ENCODE results near the gene PCDHGA3. TPM values are rescaled to one million over a fixed set of nuclear protein-coding genes. Genes with fewer than 3 reads are reported as not detected.

The PCDHGA3 gene
- total and polyA plus RNA-seq, 2 experiments from 2014 or later, result 0.63 to 0.90 TPM

DNA sequence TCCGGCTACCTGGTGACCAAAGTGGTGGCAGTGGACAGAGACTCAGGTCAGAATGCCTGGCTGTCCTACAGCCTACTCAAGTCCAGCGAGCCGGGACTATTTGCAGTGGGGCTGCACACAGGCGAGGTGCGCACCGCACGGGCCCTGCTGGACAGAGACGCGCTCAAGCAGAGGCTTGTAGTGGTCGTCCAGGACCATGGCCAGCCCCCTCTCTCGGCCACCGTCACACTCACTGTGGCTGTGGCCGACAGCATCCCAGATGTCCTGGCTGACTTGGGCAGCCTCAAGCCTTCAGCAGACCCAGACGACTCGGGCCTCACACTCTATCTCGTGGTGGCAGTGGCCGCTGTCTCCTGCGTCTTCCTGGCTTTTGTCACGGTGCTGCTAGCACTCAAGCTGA is 13.3 kb downstream of the PCDHGA3 start:
- Mint-ChIP-seq H3K36me3 (ENCODE audit: low read depth) (peaks cover 64% of the 10 kb centered on the region), H3K4me1 (peaks cover 5% of the 10 kb centered on the region), H3K9me3 (peaks cover 65% of the 10 kb centered on the region), H3K27ac (no peak overlapping the region), H3K4me3 (no peak overlapping the region), H3K27me3 (ENCODE audit: insufficient read depth, low read depth, poor library complexity) (peaks cover 11% of the 10 kb centered on the region)
- no peak overlapping the region for H3K4me3 ChIP-seq
- TF ChIP-seq, protein P1, sequence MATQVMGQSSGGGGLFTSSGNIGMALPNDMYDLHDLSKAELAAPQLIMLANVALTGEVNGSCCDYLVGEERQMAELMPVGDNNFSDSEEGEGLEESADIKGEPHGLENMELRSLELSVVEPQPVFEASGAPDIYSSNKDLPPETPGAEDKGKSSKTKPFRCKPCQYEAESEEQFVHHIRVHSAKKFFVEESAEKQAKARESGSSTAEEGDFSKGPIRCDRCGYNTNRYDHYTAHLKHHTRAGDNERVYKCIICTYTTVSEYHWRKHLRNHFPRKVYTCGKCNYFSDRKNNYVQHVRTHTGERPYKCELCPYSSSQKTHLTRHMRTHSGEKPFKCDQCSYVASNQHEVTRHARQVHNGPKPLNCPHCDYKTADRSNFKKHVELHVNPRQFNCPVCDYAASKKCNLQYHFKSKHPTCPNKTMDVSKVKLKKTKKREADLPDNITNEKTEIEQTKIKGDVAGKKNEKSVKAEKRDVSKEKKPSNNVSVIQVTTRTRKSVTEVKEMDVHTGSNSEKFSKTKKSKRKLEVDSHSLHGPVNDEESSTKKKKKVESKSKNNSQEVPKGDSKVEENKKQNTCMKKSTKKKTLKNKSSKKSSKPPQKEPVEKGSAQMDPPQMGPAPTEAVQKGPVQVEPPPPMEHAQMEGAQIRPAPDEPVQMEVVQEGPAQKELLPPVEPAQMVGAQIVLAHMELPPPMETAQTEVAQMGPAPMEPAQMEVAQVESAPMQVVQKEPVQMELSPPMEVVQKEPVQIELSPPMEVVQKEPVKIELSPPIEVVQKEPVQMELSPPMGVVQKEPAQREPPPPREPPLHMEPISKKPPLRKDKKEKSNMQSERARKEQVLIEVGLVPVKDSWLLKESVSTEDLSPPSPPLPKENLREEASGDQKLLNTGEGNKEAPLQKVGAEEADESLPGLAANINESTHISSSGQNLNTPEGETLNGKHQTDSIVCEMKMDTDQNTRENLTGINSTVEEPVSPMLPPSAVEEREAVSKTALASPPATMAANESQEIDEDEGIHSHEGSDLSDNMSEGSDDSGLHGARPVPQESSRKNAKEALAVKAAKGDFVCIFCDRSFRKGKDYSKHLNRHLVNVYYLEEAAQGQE (IDR thresholded peaks at IDR 0.05; ENCODE audit: unreplicated experiment), result peak; percentile 49
- TF ChIP-seq, protein P2, sequence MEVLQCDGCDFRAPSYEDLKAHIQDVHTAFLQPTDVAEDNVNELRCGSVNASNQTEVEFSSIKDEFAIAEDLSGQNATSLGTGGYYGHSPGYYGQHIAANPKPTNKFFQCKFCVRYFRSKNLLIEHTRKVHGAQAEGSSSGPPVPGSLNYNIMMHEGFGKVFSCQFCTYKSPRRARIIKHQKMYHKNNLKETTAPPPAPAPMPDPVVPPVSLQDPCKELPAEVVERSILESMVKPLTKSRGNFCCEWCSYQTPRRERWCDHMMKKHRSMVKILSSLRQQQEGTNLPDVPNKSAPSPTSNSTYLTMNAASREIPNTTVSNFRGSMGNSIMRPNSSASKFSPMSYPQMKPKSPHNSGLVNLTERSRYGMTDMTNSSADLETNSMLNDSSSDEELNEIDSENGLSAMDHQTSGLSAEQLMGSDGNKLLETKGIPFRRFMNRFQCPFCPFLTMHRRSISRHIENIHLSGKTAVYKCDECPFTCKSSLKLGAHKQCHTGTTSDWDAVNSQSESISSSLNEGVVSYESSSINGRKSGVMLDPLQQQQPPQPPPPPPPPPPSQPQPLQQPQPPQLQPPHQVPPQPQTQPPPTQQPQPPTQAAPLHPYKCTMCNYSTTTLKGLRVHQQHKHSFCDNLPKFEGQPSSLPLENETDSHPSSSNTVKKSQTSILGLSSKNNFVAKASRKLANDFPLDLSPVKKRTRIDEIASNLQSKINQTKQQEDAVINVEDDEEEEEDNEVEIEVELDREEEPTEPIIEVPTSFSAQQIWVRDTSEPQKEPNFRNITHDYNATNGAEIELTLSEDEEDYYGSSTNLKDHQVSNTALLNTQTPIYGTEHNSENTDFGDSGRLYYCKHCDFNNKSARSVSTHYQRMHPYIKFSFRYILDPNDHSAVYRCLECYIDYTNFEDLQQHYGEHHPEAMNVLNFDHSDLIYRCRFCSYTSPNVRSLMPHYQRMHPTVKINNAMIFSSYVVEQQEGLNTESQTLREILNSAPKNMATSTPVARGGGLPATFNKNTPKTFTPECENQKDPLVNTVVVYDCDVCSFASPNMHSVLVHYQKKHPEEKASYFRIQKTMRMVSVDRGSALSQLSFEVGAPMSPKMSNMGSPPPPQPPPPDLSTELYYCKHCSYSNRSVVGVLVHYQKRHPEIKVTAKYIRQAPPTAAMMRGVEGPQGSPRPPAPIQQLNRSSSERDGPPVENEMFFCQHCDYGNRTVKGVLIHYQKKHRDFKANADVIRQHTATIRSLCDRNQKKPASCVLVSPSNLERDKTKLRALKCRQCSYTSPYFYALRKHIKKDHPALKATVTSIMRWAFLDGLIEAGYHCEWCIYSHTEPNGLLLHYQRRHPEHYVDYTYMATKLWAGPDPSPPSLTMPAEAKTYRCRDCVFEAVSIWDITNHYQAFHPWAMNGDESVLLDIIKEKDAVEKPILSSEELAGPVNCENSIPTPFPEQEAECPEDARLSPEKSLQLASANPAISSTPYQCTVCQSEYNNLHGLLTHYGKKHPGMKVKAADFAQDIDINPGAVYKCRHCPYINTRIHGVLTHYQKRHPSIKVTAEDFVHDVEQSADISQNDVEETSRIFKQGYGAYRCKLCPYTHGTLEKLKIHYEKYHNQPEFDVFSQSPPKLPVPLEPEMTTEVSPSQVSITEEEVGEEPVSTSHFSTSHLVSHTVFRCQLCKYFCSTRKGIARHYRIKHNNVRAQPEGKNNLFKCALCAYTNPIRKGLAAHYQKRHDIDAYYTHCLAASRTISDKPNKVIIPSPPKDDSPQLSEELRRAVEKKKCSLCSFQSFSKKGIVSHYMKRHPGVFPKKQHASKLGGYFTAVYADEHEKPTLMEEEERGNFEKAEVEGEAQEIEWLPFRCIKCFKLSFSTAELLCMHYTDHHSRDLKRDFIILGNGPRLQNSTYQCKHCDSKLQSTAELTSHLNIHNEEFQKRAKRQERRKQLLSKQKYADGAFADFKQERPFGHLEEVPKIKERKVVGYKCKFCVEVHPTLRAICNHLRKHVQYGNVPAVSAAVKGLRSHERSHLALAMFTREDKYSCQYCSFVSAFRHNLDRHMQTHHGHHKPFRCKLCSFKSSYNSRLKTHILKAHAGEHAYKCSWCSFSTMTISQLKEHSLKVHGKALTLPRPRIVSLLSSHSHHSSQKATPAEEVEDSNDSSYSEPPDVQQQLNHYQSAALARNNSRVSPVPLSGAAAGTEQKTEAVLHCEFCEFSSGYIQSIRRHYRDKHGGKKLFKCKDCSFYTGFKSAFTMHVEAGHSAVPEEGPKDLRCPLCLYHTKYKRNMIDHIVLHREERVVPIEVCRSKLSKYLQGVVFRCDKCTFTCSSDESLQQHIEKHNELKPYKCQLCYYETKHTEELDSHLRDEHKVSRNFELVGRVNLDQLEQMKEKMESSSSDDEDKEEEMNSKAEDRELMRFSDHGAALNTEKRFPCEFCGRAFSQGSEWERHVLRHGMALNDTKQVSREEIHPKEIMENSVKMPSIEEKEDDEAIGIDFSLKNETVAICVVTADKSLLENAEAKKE (CRISPR knock-in tag; IDR thresholded peaks at IDR 0.05), result no peak
- H3K27ac ChIP-seq (ENCODE audit: low read depth), result no peak overlapping the region
- H3K36me3 ChIP-seq (ENCODE audit: insufficient read depth), result no peaks in the 10 kb centered on the region
- DNase-seq (ENCODE audit: low spot score) (no peak), ATAC-seq (no peak)
- H3K27me3 ChIP-seq (ENCODE audit: insufficient read depth), result no peaks in the 10 kb centered on the region
- no peaks in the 10 kb centered on the region for H3K79me2 ChIP-seq (replicated peaks; ENCODE audit: insufficient read depth)
- no peaks in the 10 kb centered on the region for H3K9me2 ChIP-seq (ENCODE audit: insufficient read depth)
- H3F3A ChIP-seq (replicated peaks; ENCODE audit: low read depth), result 0 out of 2 replicates have a peak, but pooled peaks cover 3% of the 10 kb centered on the region
- no peaks in the 10 kb centered on the region for H3K4me1 ChIP-seq (ENCODE audit: insufficient read depth)
- no peak overlapping the region for H2AFZ ChIP-seq
- no peak overlapping the region for H3K4me2 ChIP-seq
- H4K20me1 ChIP-seq (replicated peaks; ENCODE audit: insufficient read depth), result no peaks in the 10 kb centered on the region

Data from GM23338 (cell line).